Adipocyte (in vitro differentiated cells): ENCODE measurements around the gene CYP2W1.
"Not testable (repeated sequence)": the region's sequence is repeated elsewhere in the genome, so short reads cannot be mapped to it uniquely, and the experiment has no call there.

Experiments
- DNase-seq: peaks from one replicate; pipeline ENCODE4 v3.0.0-alpha.2; 2015; ENCODE audit warnings: low read depth
- H3K27me3 ChIP-seq: replicated peaks from 2 replicates; pipeline ENCODE4 v1.7.0; 2013; ENCODE audit warnings: mild to moderate bottlenecking, low read length, moderate library complexity; ENCODE audit not compliant: control insufficient read depth, insufficient read depth
- H3K36me3 ChIP-seq: 2 replicates; pipeline ENCODE4 v1.7.0; 2013; ENCODE audit warnings: low read length, mild to moderate bottlenecking, moderate library complexity; ENCODE audit not compliant: control insufficient read depth, insufficient read depth, severe bottlenecking
- H3K4me1 ChIP-seq: 2 replicates; pipeline ENCODE4 v1.7.0; 2013; ENCODE audit warnings: mild to moderate bottlenecking, low read length, moderate library complexity; ENCODE audit not compliant: control insufficient read depth, insufficient read depth
- H3K4me3 ChIP-seq: 2 replicates; pipeline ENCODE4 v1.7.0; 2013; ENCODE audit warnings: mild to moderate bottlenecking, low read length, moderate library complexity
- H3K9ac ChIP-seq: 2 replicates; pipeline ENCODE4 v1.7.0; 2013; ENCODE audit warnings: mild to moderate bottlenecking, low read length, moderate library complexity
- H3K9me3 ChIP-seq: 2 replicates; pipeline ENCODE4 v1.7.0; 2013; ENCODE audit warnings: mild to moderate bottlenecking, low read length, moderate library complexity; ENCODE audit not compliant: control insufficient read depth

The CYP2W1 gene

GRCh38 chr7:953547-954327 is 29.2 kb upstream of the CYP2W1 start:
- H3K9ac ChIP-seq, result peak overlapping the region; percentile 55
- H3K9me3 ChIP-seq, result no peaks in the 10 kb centered on the region
- H3K4me1 ChIP-seq, result peaks cover 14% of the 10 kb centered on the region
- DNase-seq, result peak; percentile 70
- peak overlapping the region; percentile 73 for H3K4me3 ChIP-seq
- no peaks in the 10 kb centered on the region for H3K36me3 ChIP-seq
- peaks cover 25% of the 10 kb centered on the region for H3K27me3 ChIP-seq

- no peaks in the 10 kb centered on the region for H3K36me3 ChIP-seq
- peak within 1 kb of the TSS; percentile 55 for H3K9ac ChIP-seq
- H3K27me3 ChIP-seq, result peaks cover 17% of the 10 kb centered on the region
- peak within 1 kb of the TSS; percentile 73 for H3K4me3 ChIP-seq
- H3K4me1 ChIP-seq, result peaks cover 14% of the 10 kb centered on the region
- DNase-seq, result peak; percentile 81
- no peaks in the 10 kb centered on the region for H3K9me3 ChIP-seq
Observed at GRCh38 chr7:954330-955238, 28.4 kb upstream of the CYP2W1 start, which contains the start of gene ADAP1. TSS of gene ADAP1 (minus strand) at chr7:954680. CDS start at chr7:954477, 203 bp downstream.

- no peaks in the 10 kb centered on the region for H3K9me3 ChIP-seq
- H3K4me3 ChIP-seq, result no peak overlapping the region
- peaks cover 14% of the 10 kb centered on the region for H3K27me3 ChIP-seq
- no peaks in the 10 kb centered on the region for H3K36me3 ChIP-seq
- H3K4me1 ChIP-seq, result peaks cover 21% of the 10 kb centered on the region
- H3K9ac ChIP-seq, result no peak overlapping the region
- no peak for DNase-seq
Observed at GRCh38 chr7:956031-956430, 26.9 kb upstream of the CYP2W1 start.

- Histone ChIP-seq H3K9ac (no peak overlapping the region), H3K27me3 (peaks cover 26% of the 10 kb centered on the region), H3K4me1 (peaks cover 27% of the 10 kb centered on the region), H3K36me3 (no peaks in the 10 kb centered on the region), H3K9me3 (no peaks in the 10 kb centered on the region), H3K4me3 (no peak overlapping the region)
- peak; percentile 19 for DNase-seq
Observed at GRCh38 chr7:957418-958220, 25.4 kb upstream of the CYP2W1 start.

- no peak overlapping the region for H3K9ac ChIP-seq
- H3K4me3 ChIP-seq, result no peak overlapping the region
- peaks cover 23% of the 10 kb centered on the region for H3K4me1 ChIP-seq
- H3K36me3 ChIP-seq, result no peaks in the 10 kb centered on the region
- H3K27me3 ChIP-seq, result peaks cover 29% of the 10 kb centered on the region
- no peak for DNase-seq
- no peaks in the 10 kb centered on the region for H3K9me3 ChIP-seq
Observed at GRCh38 chr7:958221-959200, 24.5 kb upstream of the CYP2W1 start.

- Histone ChIP-seq H3K4me1 (peaks cover 29% of the 10 kb centered on the region), H3K36me3 (no peaks in the 10 kb centered on the region), H3K4me3 (no peak overlapping the region), H3K9me3 (no peaks in the 10 kb centered on the region), H3K27me3 (peaks cover 29% of the 10 kb centered on the region), H3K9ac (no peak overlapping the region)
- DNase-seq, result no peak
Observed at GRCh38 chr7:959271-959670, 23.7 kb upstream of the CYP2W1 start.

GRCh38 chr7:959740-960139 is 23.2 kb upstream of the CYP2W1 start:
- not testable (repeated sequence) for H3K36me3 ChIP-seq, H3K4me3 ChIP-seq, DNase-seq, H3K9ac ChIP-seq, H3K9me3 ChIP-seq
- Histone ChIP-seq H3K27me3 (peaks cover 29% of the 10 kb centered on the region), H3K4me1 (peaks cover 34% of the 10 kb centered on the region)

GRCh38 chr7:960269-960871 is 22.6 kb upstream of the CYP2W1 start:
- no peak overlapping the region for H3K4me3 ChIP-seq
- peaks cover 40% of the 10 kb centered on the region for H3K4me1 ChIP-seq
- no peak for DNase-seq
- no peaks in the 10 kb centered on the region for H3K36me3 ChIP-seq
- H3K27me3 ChIP-seq, result peaks cover 29% of the 10 kb centered on the region
- peak overlapping the region; percentile 19 for H3K9ac ChIP-seq
- no peaks in the 10 kb centered on the region for H3K9me3 ChIP-seq

- Histone ChIP-seq H3K4me1 (peaks cover 42% of the 10 kb centered on the region), H3K9ac (peak overlapping the region; percentile 19), H3K27me3 (peaks cover 27% of the 10 kb centered on the region)
- H3K36me3 ChIP-seq, H3K4me3 ChIP-seq, DNase-seq, H3K9me3 ChIP-seq: not testable (repeated sequence)
Observed at GRCh38 chr7:960972-961371, 22.0 kb upstream of the CYP2W1 start.
